K562 (cell line): Measurements from ENCODE around the gene PEX7. TPM values are rescaled to one million over a fixed set of nuclear protein-coding genes. Genes with fewer than 3 reads are reported as not detected.

ENCODE experiments used
- ATAC-seq: fragments of 200-7000 bp; cut with Tn5 transposase; 3 replicates; pipeline ENCODE4 v1.9.1; 2020; ENCODE audit warnings: moderate library complexity
- BruUV-seq: library from RNA; stranded (reverse); fragments of 400-500 nt; replicated peaks from 2 replicates; lab custom pipeline; 2021; lab: Mats Ljungman, UMichigan
- CTCF ChIA-PET: fragments of 300-600 bp; formaldehyde crosslinking; extraction: SDS; loops from one replicate; lab custom pipeline; 2021; ENCODE audit warnings: low intra/inter-chr PET ratio; lab: Yijun Ruan, JAX
- POLR2A ChIA-PET: fragments of 300-600, 350-650 bp; sonication (Branson Sonifier 250); formaldehyde crosslinking; extraction: SDS; loops from one replicate; lab custom pipeline; 2021; ENCODE audit warnings: antibody characterized with exemption, inconsistent platforms; lab: Yijun Ruan, JAX
- DNase-seq, 4 experiments: peaks; one replicate each; pipeline versions ENCODE4 v3.0.0 to v3.0.0-alpha.2; 2011 to 2018; ENCODE audit warnings: low spot score in 3 of 4, mixed read lengths in 3 of 4; ENCODE audit errors: extremely low read depth in 1 of 4
- FAIRE-seq: peaks from 2 replicates; lab custom pipeline; 2011; peaks lifted over from hg19 to GRCh38; lab: Jason Lieb, UNC
- H2AFZ ChIP-seq: 2 replicates; pipeline ENCODE4 v1.6.0; 2011; ENCODE audit warnings: low read depth, low read length, control low read depth, inconsistent platforms
- H3K27ac ChIP-seq: fragments of 200-600 bp; 3 replicates; pipeline ENCODE4 v1.8.0; 2011; ENCODE audit warnings: low read depth, mild to moderate bottlenecking, control low read depth, inconsistent platforms, low read length, moderate library complexity, mixed read lengths; ENCODE audit errors: extremely low read depth
- H3K27me3 ChIP-seq, 2 experiments: fragments of 300-600 bp in 1 of 2; 2 replicates in 1 of 2; 3 replicates in 1 of 2; pipeline versions ENCODE4 v1.6.0 to v1.8.0; 2011; ENCODE audit warnings: inconsistent platforms in 2 of 2, low read length in 2 of 2, mild to moderate bottlenecking in 1 of 2, mixed read lengths in 1 of 2, moderate library complexity in 1 of 2; ENCODE audit not compliant: control insufficient read depth in 2 of 2, insufficient read depth in 2 of 2
- H3K36me3 ChIP-seq: fragments of 300-600 bp; 3 replicates; pipeline ENCODE4 v1.8.0; 2011; ENCODE audit warnings: mild to moderate bottlenecking, low read length, inconsistent platforms; ENCODE audit not compliant: control insufficient read depth, insufficient read depth
- H3K4me1 ChIP-seq, 2 experiments: fragments of 200-600 bp in 1 of 2; replicated peaks in 1 of 2; 2 replicates in 1 of 2; 3 replicates in 1 of 2; pipeline versions ENCODE4 v1.5.1 to v1.8.0; 2011; ENCODE audit warnings: inconsistent platforms in 2 of 2, low read length in 2 of 2, mild to moderate bottlenecking in 1 of 2, mixed read lengths in 1 of 2, moderate library complexity in 1 of 2; ENCODE audit not compliant: control insufficient read depth in 2 of 2, insufficient read depth in 2 of 2
- H3K4me2 ChIP-seq: 2 replicates; pipeline ENCODE4 v1.6.1; 2011; ENCODE audit warnings: low read length, control low read depth, inconsistent platforms, mixed read lengths; ENCODE audit not compliant: insufficient read depth
- H3K4me3 ChIP-seq: fragments of 200-600 bp; sonication (generic), shearing (Covaris generic); 2 replicates; pipeline ENCODE4 v1.5.1; 2016; ENCODE audit warnings: control low read depth, inconsistent platforms
- H3K79me2 ChIP-seq: fragments of 200-600 bp; 3 replicates; pipeline ENCODE4 v1.8.0; 2011; ENCODE audit warnings: low read length, inconsistent platforms; ENCODE audit not compliant: control insufficient read depth, insufficient read depth
- H3K9ac ChIP-seq, 2 experiments: 2 replicates each; pipeline versions ENCODE4 v1.6.0 to v1.6.1; 2011; ENCODE audit warnings: low read depth in 2 of 2, low read length in 2 of 2, control low read depth in 1 of 2, inconsistent platforms in 1 of 2, mild to moderate bottlenecking in 1 of 2, mixed read lengths in 1 of 2; ENCODE audit not compliant: insufficient read depth in 1 of 2
- H3K9me1 ChIP-seq: one replicate; pipeline ENCODE4 v1.6.0; 2011; ENCODE audit warnings: inconsistent platforms, mild to moderate bottlenecking, low read length, moderate library complexity; ENCODE audit not compliant: control insufficient read depth, insufficient read depth
- H3K9me3 ChIP-seq: replicated peaks from 2 replicates; pipeline ENCODE4 v1.5.1; 2011; ENCODE audit warnings: low read depth, low read length, inconsistent platforms; ENCODE audit not compliant: control insufficient read depth, insufficient read depth
- H4K20me1 ChIP-seq: replicated peaks from 2 replicates; pipeline ENCODE4 v1.6.1; 2011; ENCODE audit warnings: low read length, inconsistent platforms, mixed read lengths; ENCODE audit not compliant: control insufficient read depth, insufficient read depth
- BHLHE40 ChIP-seq: IDR thresholded peaks from 2 replicates; pipeline ENCODE4 v1.6.1; 2011; ENCODE audit warnings: low read length, improper control_type of control experiment
- CXXC5 ChIP-seq: fragments of 250-450 bp; sonication (Bioruptor Pico); IDR thresholded peaks from 2 replicates; pipeline ENCODE4 v1.8.0; 2022; ENCODE audit warnings: inconsistent platforms, mild to moderate bottlenecking, moderate library complexity
- ETV1 ChIP-seq: fragments of 450-650 bp; conservative IDR thresholded peaks from 2 replicates; pipeline ENCODE4 v1.6.1; 2016; ENCODE audit warnings: missing genetic modification characterization, control low read depth, low read depth, missing compliant biosample characterization
- FOXJ2 ChIP-seq: fragments of 200-800 bp; sonication (Bioruptor generic); IDR thresholded peaks from 2 replicates; pipeline ENCODE4 v1.6.1; 2016; ENCODE audit warnings: missing genetic modification characterization, missing compliant biosample characterization
- PRPF4 ChIP-seq: fragments of 200-400 bp; formaldehyde crosslinking; IDR thresholded peaks from one replicate; pipeline ENCODE4 v1.6.1; 2017; ENCODE audit warnings: low read length, low read depth, mild to moderate bottlenecking; ENCODE audit not compliant: insufficient read depth, poor library complexity, severe bottlenecking
- SRSF1 ChIP-seq: fragments of 200-400 bp; formaldehyde crosslinking; IDR thresholded peaks from 2 replicates; pipeline ENCODE4 v1.6.1; 2017; ENCODE audit warnings: mild to moderate bottlenecking, low read depth, low read length, moderate library complexity
- VEZF1 ChIP-seq: fragments of 200-800 bp; sonication (Bioruptor generic); IDR thresholded peaks from 2 replicates; pipeline ENCODE4 v1.6.1; 2017; ENCODE audit warnings: missing genetic modification characterization, missing compliant biosample characterization
- ZBTB1 ChIP-seq: sonication (generic); formaldehyde crosslinking; IDR thresholded peaks from 2 replicates; pipeline ENCODE4 v1.8.1; 2023; ENCODE audit warnings: missing genetic modification reagents, low read depth, mild to moderate bottlenecking, borderline replicate concordance
- ZBTB26 ChIP-seq: fragments of 450-650 bp; formaldehyde crosslinking; IDR thresholded peaks from 2 replicates; pipeline ENCODE4 v1.4.0; 2022; ENCODE audit warnings: missing genetic modification characterization
- ZNF512 ChIP-seq: IDR thresholded peaks from 2 replicates; pipeline ENCODE4 v1.6.1; 2016; ENCODE audit warnings: missing genetic modification characterization, missing compliant biosample characterization
- WGBS: fragments of 100-300 bp; shearing (Covaris generic); methylation state at CpG from one replicate; pipeline ENCODE4 v1.1.6; 2016; ENCODE audit warnings: low coverage, mixed read lengths; ENCODE audit not compliant: insufficient coverage; ENCODE audit errors: missing lambda C conversion rate; 5-methylcytosine and 5-hydroxymethylcytosine counted together
- in situ Hi-C: fragments of 300-500 bp; cut with MboI; formaldehyde crosslinking; loops from 4 replicates; pipeline ENCODE4 v1.15.0; 2018; ENCODE audit warnings: inconsistent platforms, mixed read lengths
- intact Hi-C: fragments of 100-400 bp; cut with micrococcal nuclease; formaldehyde crosslinking; loops from 2 replicates; pipeline ENCODE4 v1.14.2; 2022
- polyA plus RNA-seq, 8 experiments: library from polyadenylated mRNA; depleted of rRNA in 4 of 8; stranded (reverse) in 5 of 8; unstranded in 3 of 8; fragments of >200 nt; fragmentation: Nextera tagmentation in 2 of 8; fragmentation: Illumina TruSeq in 1 of 8; extraction: Ambion mirVana in 2 of 8; extraction: Trizol in 1 of 8; gene quantifications; 2 replicates each; pipeline versions ENCODE4 v1.2.1 to v1.2.3, GENCODE V29; 2011 to 2014; ENCODE audit warnings: inconsistent platforms in 1 of 8, missing spikeins in 1 of 8
- total RNA-seq, 7 experiments: library from RNA; depleted of rRNA in 6 of 7; stranded (reverse); fragments of >200 nt in 6 of 7; fragmentation: Illumina TruSeq in 2 of 7; extraction: Trizol in 2 of 7; gene quantifications; 2 replicates each; pipeline versions ENCODE4 v1.2.1 to v1.2.3, GENCODE V29; 2011 to 2021; ENCODE audit warnings: low replicate concordance in 1 of 7
- TF ChIP-seq, protein P1 (sequence below): fragments of 250-450 bp; sonication (Bioruptor Pico); IDR thresholded peaks from 2 replicates; pipeline ENCODE4 v1.4.0; 2020; ENCODE audit warnings: mild to moderate bottlenecking
- TF ChIP-seq, protein P2 (sequence below): IDR thresholded peaks from 2 replicates; pipeline ENCODE4 v1.6.1; 2011; ENCODE audit not compliant: insufficient read length; ENCODE audit errors: extremely low read depth

The PEX7 gene
- total and polyA plus RNA-seq, 9 of the 15 experiments (the other 6 are each of a cell fraction or from before 2014, with no cell fraction given) = 1.6 to 12.9 (median 9.1) TPM

DNA sequence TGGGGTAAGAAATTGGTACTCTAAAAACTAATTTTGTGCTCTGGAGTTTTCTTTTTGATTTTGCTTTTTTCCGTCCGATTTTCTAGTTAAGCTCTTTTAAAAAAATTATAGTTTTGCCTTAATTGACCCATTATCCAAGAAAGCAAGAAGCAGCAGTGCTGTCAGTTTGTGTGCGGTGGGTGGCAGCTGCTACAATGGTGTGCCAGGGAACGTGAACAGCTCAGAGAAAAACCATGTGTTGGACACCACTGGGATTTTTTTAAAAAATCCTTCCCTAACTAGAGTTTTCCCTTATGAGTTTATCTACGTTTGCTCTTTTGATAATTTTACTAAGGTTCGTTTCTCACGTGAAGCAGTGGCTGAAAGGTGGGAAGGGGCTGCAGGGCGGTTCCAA is 38.1 kb upstream of the PEX7 start:
- ChIA-PET CTCF (no interaction called here), POLR2A (interaction anchor here (1.2 to 1.3 kb wide), 2 partner anchors 8 to 9 kb away, joined by 3 to 5 read pairs; partner anchors contain the start of gene MAP3K5)
- peaks cover 92% of the 10 kb centered on the region for H3K79me2 ChIP-seq
- peaks cover 3 to 45% of the 10 kb centered on the region in 2 experiments; a peak in 4 of 5 replicates for H3K4me1 ChIP-seq
- in situ Hi-C loops = no loop called here
- no peaks in the 10 kb centered on the region; a peak in 1 of 5 replicates for H3K27me3 ChIP-seq
- DNase-seq (no peak), ATAC-seq (no peak), FAIRE-seq (no peak)
- 32% methylated on average over 8 of the region's 8 CpGs for WGBS
- no peak overlapping the region for H3K9ac ChIP-seq
- peaks cover 7% of the 10 kb centered on the region; the same call in 2 of the 3 replicates for H3K36me3 ChIP-seq
- intact Hi-C loops = no loop called here
- no peak overlapping the region for H2AFZ ChIP-seq
- H3K27ac ChIP-seq = peak overlapping the region; percentile 51; the same call in 1 of the 3 replicates
- peak overlapping the region; percentile 36; the same call in 1 of the 2 replicates for H3K4me2 ChIP-seq
- BruUV-seq = TSS peak; percentile 86
- H3K4me3 ChIP-seq = no peak overlapping the region
- no peaks in the 10 kb centered on the region for H3K9me1 ChIP-seq
- H3K9me3 ChIP-seq = no peaks in the 10 kb centered on the region
- 0 out of 2 replicates have a peak, but pooled peaks cover 4% of the 10 kb centered on the region for H4K20me1 ChIP-seq
- TF ChIP-seq, protein P1, sequence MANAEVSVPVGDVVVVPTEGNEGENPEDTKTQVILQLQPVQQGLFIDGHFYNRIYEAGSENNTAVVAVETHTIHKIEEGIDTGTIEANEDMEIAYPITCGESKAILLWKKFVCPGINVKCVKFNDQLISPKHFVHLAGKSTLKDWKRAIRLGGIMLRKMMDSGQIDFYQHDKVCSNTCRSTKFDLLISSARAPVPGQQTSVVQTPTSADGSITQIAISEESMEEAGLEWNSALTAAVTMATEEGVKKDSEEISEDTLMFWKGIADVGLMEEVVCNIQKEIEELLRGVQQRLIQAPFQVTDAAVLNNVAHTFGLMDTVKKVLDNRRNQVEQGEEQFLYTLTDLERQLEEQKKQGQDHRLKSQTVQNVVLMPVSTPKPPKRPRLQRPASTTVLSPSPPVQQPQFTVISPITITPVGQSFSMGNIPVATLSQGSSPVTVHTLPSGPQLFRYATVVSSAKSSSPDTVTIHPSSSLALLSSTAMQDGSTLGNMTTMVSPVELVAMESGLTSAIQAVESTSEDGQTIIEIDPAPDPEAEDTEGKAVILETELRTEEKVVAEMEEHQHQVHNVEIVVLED = no peak
- TF ChIP-seq VEZF1 (CRISPR knock-in tag) = 0 out of 2 replicates have a peak, but pooled peaks have one; percentile 6
- no peak for TF ChIP-seq PRPF4
- TF ChIP-seq ZBTB1 (CRISPR knock-in tag) = 0 out of 2 replicates have a peak, but pooled peaks have one; percentile 12
- TF ChIP-seq ZBTB26 (CRISPR knock-in tag) = no peak
- TF ChIP-seq FOXJ2 (tag) = no peak
- no peak for TF ChIP-seq ETV1 (tag)
- TF ChIP-seq SRSF1 = no peak
- TF ChIP-seq, protein P2, sequence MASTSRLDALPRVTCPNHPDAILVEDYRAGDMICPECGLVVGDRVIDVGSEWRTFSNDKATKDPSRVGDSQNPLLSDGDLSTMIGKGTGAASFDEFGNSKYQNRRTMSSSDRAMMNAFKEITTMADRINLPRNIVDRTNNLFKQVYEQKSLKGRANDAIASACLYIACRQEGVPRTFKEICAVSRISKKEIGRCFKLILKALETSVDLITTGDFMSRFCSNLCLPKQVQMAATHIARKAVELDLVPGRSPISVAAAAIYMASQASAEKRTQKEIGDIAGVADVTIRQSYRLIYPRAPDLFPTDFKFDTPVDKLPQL = no peak
- no peak for TF ChIP-seq BHLHE40
- TF ChIP-seq CXXC5 (CRISPR knock-in tag) = no peak
- TF ChIP-seq ZNF512 = 0 out of 2 replicates have a peak, but pooled peaks have one; percentile 28
